ENCODE results near the gene NFATC2.

NFATC2 gene

DNA sequence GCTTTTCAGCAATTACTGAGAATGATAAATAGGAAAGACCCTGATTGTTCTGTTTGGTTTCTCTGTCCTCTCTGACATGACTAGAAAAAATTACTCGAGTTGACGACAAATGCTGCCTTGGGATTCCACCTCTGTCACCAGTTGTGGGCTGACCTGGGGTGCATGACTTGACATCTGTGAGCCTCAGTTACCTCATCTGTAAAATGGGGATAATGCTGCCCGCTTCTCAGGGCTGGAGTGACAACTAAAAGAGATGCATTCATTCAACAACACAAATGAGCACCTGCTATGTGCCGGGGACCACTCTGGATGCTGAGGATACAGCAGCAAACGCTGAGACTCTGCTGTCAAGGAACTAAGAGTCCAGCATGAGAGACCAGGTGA, 94.8 kb downstream of the NFATC2 start:
- FAIRE-seq = no peak

DNA sequence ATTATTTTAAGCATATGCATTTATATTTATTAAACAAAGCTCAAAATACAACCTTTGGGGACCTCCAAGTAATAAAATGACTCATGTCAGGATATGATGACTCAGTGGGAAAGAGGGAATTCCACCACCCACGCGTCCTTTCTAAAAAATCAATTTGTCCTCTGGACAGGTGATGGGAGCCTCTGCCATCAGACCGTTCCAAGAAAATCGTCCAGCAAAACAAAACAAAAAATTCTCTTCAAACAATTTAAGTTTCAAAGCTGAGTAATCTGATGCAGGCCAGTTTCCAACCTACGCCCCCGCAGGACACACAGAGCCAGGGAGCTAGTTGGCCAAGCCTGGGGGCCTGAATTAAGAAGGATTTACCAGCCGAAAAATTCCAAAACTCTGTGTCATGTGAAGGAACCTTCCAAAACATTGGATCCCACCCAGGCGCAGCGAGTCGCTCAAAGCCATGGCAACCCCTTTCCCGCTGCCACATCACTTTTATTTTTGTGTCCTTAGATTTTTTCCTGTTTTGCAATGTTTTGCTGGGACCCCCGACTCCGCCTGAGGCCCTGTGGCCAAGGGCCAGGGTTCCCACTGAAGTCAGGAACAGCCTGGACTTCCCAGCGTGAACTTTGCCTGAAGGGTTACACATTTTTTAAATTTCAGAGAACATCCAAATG, 95.3 kb downstream of the NFATC2 start:
- FAIRE-seq = no peak

DNA sequence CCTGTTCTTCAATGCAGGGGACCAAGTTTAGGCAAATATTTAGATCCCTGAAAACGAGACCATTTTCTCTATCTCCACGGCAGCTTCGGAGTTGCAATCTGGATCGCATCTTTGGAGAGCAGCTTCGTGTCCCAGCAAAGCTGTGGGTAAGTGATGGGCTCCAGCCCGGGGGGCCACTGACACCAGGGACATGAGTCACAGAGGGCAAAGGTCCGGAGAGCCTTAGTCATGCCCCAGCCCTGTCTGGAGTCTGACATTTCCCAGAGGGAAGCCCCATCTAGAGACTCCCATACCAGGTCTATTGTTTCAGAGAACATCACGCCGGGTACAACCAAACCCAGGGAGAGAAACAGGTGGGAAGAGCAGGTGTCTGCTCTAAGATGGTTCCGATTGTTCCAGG, 95.9 kb downstream of the NFATC2 start:
- FAIRE-seq = no peak

DNA sequence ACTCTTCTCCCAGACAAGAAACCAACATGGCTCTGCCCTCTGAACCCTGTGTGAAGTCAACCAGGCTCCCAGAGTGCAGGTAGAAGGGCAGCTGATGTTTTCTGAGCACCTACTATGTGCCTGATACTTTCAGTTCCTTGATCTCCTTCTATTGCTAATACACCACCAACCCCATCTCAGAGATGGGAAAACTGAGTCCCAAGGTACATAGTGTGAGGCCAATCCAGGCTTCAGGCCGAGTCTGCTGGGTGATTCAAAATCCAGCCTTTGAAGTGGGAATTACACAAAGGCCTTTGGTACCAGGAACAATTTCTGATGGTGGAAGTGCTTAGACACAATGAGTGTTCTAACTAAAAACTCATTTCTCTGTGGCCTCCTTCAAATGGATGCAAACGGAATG, 96.3 kb downstream of the NFATC2 start:
- no peak for FAIRE-seq

DNA sequence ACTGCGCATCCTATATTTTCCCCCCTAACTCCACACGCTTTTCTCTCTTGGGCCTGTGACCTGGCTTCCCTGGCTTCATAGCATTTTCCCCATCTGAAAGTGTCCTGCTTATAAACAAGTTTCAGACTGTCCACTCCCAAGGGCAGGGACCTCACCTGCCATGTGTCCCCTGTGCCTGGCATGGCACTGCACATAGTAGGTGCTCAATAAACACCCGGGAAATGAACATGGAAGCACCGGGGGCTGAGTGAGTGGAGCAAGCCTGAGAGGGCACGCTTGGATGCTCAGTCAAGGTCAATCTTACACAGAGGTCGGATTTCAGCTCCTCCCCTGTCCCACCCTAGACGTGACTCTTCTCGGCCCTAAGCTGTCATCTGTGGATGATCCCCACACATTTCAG, 96.9 kb downstream of the NFATC2 start:
- FAIRE-seq = no peak

DNA sequence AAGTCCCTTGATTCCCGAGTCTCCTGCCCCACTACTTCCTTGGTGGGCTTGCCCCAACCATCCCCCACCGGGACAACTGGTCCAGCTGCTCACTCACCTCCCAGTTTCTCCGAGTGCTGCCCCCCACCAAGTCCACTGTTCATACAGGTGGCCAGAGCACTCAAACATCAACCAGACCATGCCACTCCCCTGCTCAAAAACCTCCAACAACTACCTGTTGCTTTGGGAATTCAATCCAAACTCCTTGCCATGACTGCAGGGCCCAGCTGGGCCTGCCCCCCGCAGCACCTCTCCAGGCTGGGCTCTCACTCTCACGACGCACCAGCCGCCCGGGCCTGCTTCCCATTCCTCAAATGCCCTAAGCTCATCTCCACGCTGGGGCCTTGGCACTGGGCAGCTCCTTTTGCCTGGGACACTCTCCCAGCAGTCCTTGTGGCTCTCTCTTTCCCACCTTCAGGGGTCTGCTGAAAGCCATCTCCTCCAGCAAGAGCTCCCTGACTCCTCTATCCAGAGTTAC, 97.5 kb downstream of the NFATC2 start:
- FAIRE-seq = no peak

DNA sequence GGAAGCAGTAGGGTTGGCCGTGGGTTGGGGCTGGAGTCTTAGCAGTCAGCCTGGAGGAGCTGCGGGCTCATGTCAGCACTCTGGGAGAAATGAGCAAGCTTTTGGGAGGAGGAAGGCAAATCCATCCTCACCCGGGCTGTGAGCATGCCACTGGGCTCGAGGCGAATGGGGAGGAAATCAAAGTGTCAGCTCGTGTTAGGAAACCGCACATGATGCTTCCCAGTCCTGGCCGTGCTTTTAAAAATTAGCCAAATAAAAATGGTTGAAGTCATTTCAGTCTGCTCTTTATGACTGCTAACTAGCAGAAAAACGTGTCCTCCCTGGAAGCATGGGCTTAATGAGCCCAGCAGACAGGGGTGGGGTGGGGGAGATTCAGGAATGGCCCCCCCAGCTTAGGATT, 98.1 kb downstream of the NFATC2 start:
- FAIRE-seq = no peak

DNA sequence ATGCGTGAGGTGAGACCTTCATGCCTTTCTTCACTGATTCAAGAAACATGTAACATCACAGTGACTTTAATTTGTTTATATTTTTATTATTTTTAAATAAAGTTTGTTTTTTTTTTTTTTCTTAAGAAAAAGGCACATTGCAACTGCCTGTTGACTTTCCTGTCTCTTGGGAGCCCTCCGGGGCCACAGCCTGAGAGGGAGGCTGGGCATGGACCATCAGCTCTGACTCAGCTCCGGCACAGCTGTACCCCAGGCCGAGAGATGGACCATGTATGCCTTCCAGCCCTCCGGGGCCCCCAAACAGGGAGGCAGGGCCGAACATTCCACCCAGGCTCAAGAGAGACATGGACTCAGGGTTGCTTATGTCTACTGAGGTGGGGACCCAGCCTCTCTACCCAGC, 99.9 kb downstream of the NFATC2 start:
- FAIRE-seq = no peak

DNA sequence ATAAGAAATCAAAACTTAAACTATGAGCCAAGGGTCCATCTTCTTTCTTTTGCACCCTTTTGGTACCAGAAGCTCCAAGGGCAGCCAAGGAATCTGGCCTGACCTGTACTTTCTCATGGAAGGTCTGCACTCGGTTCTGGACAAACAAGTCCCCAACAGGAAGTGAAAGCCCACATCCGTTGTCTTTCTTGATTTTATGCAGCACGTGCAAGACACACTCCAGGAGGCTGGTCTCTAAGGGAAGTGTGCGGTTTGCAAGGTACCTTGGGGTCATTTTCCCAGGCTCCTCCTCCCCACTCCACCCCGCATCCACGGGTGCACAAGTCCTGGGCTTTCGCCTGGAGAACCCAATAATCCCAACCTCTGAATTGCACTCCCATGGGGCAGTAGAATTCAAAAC, 101.9 kb downstream of the NFATC2 start:
- FAIRE-seq = no peak

DNA sequence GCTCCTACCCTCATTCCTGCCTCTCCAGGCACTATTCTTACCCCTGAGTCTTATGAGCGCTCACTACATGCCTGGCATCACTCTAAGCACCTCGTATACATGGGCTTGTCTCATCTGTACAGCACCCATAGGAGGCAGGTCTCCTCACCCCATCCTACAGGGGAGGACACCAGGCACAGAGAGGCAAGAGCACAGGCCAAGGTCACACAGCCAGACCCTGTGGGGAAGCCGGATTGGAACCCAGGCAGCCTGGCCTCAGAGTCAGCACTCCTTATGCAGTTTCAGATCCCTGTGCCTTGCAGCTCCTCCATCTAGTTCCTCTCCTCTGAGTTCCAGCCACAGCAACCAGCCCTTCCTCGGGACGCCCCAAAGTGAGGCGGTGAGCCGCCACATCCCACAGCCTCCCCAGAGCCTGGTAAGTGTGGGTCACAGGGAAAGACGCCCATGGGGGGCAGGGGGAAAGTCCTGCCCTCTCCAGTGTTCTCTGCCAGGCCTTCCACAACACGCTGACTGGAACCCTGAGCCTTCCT, 103.3 kb downstream of the NFATC2 start:
- no peak for FAIRE-seq

DNA sequence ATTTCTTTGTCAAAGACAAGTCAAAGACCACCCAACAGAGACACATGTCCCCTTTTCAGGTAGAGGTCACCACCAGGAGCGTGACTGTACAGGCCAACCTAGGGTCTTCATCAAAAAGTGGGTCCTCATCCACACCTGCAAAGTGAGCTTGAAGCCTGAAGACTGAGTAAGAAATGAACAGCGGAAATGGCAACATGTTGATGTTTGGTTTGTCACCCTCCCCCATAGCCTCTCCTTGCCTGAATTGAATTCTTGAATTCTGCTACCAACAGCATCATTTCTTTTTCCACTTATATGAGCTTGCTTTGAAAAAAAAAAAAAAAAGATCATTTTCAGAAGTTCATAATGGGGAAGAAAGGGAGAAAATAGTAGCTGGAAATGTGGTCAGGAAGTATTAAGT, 104.4 kb downstream of the NFATC2 start:
- FAIRE-seq = no peak

DNA sequence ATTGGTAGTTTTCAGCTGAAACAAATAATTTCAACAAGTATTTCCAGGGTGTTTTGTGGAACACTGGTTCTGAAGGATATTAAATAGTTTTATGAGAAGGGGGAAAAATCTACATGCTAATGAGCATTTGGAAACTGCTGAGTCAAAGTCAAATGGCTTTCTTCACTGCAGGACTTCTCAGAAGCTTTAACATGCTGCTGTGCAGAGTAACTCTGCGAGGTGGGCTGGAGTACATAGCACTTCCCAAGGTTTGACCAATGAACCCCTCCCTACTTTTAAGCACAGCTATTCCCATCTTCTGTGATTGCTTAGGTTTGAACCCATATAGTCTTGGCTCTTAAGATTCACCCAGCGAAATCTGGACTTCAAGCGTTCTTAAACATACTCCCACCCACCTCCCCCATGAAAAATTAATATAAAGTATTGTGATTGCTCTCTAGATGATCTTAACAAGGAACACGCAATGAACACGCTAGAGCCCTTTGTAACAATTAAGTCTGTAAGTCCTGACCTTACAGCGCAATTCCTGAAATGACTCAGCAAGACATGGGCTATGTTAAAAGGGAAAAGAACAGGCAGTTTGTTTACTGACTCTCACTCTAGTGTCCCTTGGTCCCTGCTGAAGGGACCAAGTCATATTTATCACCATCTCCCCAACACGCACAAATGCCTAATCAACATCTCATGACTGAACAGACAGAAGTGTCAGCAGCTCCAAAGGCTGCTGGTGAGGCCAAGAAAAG, 105.2 kb downstream of the NFATC2 start:
- no peak for FAIRE-seq

DNA sequence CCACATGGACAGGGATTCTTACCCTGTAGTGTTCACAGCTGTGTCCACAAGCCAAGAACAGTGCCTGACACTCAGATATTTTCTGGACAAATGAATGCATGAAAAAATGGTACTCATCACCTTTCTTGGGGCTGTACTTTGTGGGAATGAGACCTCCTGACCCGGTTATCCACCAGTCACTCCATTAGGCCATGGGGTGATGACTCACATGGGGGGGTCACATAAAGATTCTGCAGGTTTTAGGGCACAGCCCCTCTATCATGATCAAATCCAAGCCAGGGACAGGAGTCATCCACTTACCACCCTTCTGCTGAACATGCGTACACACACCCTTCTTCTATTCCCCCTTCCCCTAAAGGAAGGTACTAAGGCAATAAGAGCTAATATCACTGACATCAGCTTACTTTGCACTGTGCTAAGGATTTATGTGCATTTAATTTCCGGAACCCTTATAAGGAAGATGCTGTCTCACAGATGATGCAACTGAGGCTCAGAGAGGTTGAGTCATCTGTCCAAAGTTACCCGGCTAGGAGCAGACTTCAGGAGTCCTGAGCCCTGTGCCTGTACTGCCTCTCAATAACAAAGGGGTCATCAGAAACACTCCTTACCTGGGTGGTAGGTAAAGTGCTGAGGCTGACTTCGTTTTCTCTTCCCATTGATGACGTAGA, 107.8 kb downstream of the NFATC2 start:
- FAIRE-seq = no peak

DNA sequence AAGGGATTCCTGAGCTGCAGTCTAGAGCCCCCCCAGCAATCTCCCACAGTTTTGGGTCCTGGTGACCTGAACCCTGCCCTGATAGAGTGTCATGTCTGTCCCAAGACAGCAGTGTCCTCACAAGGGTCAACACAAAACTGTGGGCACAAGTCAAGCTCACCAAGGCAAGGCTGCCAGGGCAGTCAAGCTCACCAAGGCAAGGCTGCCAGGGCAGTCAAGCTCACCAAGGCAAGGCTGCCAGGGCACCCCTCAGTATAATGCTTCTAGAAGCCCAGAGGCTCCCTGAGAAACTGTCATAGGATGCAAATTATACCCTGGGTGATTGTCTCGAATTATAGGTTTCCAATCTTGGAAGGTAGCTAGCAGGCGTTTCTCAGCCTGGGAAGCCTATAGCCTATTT, 108.5 kb downstream of the NFATC2 start:
- FAIRE-seq = no peak

DNA sequence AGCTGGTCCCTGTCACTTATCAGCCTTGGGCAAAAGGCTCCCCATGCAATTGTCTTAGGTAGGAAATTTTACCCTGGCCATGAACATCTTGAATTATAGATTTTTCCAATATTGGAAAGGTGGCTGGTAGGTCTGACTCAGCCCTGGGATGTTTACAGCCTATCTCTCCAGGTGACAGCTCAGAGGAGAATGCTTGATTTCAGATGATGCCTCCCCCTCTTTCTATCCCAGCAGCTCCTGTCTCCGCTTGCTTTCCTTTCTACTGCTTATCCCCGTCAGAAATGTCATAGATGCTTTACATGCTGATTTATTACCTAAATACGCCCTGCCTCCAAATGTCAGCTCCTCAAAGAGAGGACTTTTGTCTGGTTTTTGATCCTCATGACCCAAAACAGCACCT, 109.6 kb downstream of the NFATC2 start:
- no peak for FAIRE-seq

DNA sequence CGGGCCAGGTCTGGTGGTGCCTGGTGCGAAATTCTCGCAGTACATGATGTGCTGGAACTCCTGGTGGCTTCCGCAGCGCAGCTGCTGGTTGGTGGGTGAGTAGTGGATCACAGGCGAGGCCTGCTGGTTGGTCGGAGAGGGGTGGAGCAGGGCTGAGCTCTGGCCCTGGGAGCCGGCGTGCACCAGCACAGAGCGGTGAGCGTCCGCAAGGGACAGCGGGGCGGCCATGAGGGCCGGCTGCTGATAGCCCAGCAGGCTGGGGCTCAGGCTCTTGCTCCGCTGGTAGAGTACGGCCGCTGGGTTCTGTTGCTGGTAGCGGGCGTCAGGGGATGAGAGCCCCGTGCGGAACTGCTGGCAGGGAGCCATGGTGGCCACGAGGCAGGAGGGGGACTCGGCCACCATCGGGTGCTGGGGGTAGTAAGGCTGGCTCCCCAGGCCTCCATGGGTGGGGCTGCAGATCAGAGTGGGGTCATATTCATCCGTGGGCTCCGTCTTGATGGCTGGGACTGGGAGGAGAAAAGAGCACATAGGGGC, 110.2 kb downstream of the NFATC2 start:
- FAIRE-seq = no peak

DNA sequence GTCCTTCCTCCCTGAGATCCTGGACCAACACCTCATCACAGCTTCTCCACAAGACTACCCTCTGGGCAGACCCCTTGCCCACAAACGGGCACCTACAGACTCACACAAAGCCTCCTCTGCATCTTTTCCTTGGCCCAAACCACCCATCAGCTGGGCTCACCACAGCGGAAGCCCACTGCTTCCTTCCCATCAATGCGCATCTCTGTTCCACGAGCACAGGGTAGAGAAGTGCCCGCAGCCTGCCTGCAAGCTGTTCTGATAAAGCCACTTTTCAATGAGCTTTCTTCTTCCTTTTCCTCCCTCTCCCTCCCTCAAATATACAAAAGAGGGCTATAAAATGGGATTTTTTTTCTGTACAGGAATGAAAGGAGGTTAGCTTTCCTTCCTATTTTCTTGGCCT, 111.2 kb downstream of the NFATC2 start:
- no peak for FAIRE-seq

DNA sequence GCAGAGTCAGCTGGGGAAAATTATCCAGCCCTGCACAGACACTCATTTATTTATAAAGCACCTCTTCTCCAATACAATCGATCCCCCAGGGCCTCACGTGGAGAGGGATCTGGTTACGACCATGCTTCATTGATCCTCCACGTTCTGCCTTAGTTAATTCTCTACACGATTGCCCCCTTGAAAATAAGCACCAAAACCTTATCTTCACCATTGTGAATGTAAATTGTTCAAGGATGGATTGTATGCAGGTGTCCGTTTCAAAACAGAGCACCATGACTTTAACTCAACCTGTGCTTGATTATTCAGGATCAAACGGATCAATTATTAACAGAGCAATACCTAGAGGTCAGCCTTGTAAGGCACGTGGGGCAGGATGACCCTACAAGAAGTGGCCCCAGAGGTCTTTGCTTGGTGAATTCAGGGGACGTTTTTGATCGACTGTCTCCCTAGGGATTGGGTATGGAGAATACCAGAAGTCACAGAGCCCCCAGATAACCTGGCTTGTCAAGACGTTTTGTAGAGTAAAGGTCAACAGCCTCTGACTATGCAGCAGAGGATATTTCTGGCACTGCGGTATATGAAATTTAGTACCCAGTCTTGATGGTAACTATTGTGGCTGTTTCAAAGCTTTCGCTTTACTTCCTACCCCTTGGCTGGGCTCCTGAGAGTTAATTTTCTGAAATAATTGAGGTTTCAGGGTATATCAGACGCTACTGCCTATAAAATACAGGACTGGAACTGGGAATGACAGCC, 112.1 kb downstream of the NFATC2 start:
- no peak for FAIRE-seq

DNA sequence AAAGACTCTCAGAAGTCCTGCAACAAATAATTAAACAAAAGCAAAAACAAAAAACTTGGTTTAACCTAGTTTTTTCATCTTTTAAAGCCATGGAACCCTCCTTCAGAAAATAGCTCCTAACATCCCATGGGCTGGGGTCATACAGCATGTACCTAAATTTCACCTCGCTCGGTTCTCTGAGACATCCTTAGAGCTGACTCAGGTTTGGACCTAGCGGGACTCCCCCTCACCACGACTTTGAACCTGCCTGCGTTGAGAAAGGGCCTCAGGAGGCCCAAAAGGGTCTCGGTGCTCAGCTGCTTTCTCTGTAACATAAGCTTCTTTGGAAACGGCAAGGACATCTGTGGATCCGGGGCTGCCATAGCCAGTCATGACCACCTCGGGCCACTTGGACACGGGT, 112.8 kb downstream of the NFATC2 start:
- FAIRE-seq = no peak

DNA sequence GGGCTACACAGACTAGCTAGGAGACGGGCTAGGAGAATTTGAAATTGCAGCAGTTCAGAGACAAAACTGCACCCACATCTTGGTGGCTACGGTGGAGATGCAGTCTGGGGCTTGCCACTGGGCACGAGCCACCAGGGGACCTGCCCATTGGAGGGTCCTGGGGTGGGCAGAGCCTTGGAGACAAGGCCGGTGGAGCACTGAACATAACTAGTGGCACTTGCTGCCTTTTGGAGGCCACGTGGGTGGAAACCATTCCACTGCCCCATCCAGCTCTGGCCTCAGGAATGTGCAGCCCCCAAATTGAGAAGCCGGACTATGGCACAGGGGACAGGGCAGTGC, 113.4 kb downstream of the NFATC2 start:
- no peak for FAIRE-seq

DNA sequence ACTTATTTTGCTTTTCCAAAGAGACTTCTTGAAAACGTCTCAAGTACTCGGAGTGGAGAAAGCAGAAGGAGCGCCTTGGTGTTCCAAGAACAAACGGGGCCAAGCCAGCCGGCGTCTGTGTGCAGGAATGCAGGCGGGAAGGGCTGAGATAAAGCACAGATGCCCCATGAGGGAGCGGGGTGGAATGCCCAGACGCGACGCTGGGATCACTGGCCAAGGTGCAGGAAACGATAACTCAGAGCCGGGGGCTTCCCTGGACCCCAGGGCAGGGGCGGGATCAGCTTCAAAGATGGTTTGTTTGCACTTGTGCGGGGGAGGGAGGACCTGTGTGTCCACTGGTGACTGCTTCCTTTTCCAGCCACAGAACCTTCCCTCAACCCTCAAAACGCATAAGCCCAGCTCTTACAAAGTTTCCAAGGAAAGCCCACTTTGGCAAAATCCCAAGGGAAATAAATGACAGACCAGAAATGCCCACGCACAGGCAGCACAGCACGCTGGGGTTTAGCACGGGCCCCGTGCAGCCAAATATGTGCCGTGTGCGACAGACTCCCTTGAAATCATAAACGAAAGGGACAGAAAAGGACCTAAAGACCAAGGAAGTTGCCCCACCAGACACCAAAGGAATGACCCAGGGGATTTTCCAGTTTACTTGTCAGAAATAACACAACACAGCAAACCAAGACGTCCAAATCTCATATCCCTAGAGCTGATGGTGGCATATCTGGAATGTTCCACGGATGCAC, 113.9 kb downstream of the NFATC2 start:
- FAIRE-seq = no peak

DNA sequence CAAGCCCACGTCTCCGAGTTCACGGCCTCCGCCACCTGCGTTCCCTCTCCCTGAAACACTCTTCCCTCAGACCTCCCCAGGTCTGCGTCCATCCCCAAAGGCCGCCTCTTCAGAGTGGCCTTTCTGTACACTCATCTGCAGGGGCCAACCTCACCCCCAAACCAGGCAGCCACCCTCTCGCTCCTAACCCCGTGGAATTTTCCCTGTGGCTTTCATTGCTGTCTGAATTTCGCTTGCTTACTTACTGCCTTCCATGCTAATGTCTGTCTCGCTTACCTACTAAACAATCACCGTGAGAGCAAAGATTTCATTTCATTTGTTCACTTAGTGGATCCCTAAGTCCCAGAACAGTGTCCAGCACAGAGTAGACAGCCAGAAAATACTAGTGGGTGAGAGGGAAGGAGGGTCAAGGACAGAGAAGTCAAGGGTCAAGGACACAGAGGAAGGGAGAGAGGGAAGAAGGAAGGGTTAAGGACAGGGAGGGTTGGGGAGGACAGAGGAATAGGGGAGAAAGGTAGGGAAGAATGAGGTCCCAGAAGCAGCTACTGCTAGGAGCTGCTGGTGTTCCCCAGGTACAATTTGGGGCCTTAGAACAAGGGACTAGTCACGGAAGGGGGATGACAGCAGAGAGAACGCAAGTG, 114.7 kb downstream of the NFATC2 start:
- no peak for FAIRE-seq

Data from TTC549 (cell line).